KMS-11 (cell line): ENCODE measurements around the gene GPC4.

Experiments
- H2AFZ ChIP-seq: fragments of 200-600 bp; sonication (generic); 2 replicates; pipeline ENCODE4 v1.6.1; 2016; ENCODE audit warnings: antibody characterized with exemption, mixed run types, low read depth
- H3K27ac ChIP-seq: fragments of 200-600 bp; sonication (generic); 2 replicates; pipeline ENCODE4 v1.6.1; 2016; ENCODE audit warnings: mild to moderate bottlenecking, mixed run types
- H3K27me3 ChIP-seq: fragments of 200-600 bp; sonication (generic); 2 replicates; pipeline ENCODE4 v1.6.1; 2017; ENCODE audit warnings: mild to moderate bottlenecking, low read depth, mixed run types, moderate library complexity; ENCODE audit not compliant: insufficient read depth
- H3K36me3 ChIP-seq: fragments of 200-600 bp; sonication (generic); 2 replicates; pipeline ENCODE4 v1.6.1; 2017; ENCODE audit warnings: mild to moderate bottlenecking, mixed run types; ENCODE audit not compliant: insufficient read depth
- H3K4me1 ChIP-seq: fragments of 200-600 bp; sonication (generic); 2 replicates; pipeline ENCODE4 v1.6.1; 2016; ENCODE audit warnings: mild to moderate bottlenecking, low read depth, mixed run types; ENCODE audit not compliant: poor library complexity, severe bottlenecking
- H3K4me2 ChIP-seq: fragments of 200-600 bp; sonication (generic); 2 replicates; pipeline ENCODE4 v1.7.0; 2016; ENCODE audit warnings: mild to moderate bottlenecking, mixed run types
- H3K4me3 ChIP-seq: fragments of 200-600 bp; sonication (generic); IDR thresholded peaks from 2 replicates; pipeline ENCODE4 v1.6.1; 2017; ENCODE audit warnings: low read depth, low read length, mixed read lengths; ENCODE audit not compliant: insufficient read depth
- H3K79me2 ChIP-seq: fragments of 200-600 bp; sonication (generic); 2 replicates; pipeline ENCODE4 v1.6.1; 2016; ENCODE audit warnings: low read depth, mixed run types; ENCODE audit not compliant: insufficient read depth
- H3K9ac ChIP-seq: fragments of 200-600 bp; sonication (generic); 2 replicates; pipeline ENCODE4 v1.6.1; 2016; ENCODE audit warnings: mild to moderate bottlenecking, mixed run types
- H4K20me1 ChIP-seq: fragments of 200-600 bp; sonication (generic); 2 replicates; pipeline ENCODE4 v1.6.1; 2016; ENCODE audit warnings: mild to moderate bottlenecking, mixed run types; ENCODE audit not compliant: insufficient read depth
- CTCF ChIP-seq: fragments of 200-600 bp; sonication (generic); conservative IDR thresholded peaks from 2 replicates; pipeline ENCODE4 v1.6.1; 2017; ENCODE audit warnings: low read depth, mild to moderate bottlenecking, antibody characterized with exemption, low read length, moderate library complexity, mixed read lengths

Gene GPC4

DNA sequence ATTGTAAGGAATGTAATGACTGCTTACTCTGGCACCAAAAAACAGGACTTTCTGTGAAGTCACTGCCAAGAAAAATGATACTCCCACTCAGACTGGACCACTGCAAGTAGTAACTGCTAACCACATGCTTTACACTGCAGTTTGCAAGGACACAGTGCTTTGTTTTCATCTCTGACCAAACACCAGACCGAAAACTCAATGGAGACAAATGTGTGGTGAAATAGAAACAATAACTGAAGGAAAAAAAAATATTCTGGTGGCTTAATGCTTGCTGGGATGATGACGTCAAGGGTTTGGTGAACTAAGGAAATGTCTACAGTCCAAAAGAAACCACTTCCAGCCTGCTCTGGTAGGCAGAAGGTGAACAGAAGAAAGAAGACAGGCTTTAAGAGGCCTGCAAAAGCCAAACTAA, 13.2 kb downstream of the GPC4 start:
- Histone ChIP-seq H3K4me2 (peak overlapping the region; percentile 26; the same call in 1 of the 2 replicates), H4K20me1 (no peaks in the 10 kb centered on the region)

DNA sequence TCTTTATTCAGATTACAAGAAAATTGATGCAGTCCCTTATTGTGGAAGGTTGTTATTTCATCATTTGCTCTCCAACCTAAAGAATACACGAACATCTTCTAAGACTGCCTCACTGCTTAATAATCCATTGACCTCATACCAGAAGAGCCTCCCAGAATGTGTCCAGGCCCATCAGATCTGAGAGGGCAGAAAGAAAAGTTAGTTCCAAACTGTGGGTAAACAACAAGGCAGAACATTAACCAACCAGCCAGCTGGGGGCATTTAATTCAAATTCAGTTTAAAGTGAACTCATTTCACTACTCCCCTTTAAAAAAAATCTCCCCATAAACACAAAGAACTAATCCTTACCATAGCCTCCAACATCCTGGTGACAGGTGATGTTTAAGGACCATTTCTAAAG, 13.8 kb downstream of the GPC4 start:
- peak overlapping the region; percentile 26; the same call in 1 of the 2 replicates for H3K4me2 ChIP-seq
- no peaks in the 10 kb centered on the region for H4K20me1 ChIP-seq
- H3K79me2 ChIP-seq = no peaks in the 10 kb centered on the region
- no peak overlapping the region for H3K9ac ChIP-seq
- H3K4me3 ChIP-seq = no peak overlapping the region
- no peaks in the 10 kb centered on the region for H3K36me3 ChIP-seq
- H3K4me1 ChIP-seq = peaks cover 15% of the 10 kb centered on the region
- no peak overlapping the region for H2AFZ ChIP-seq
- peak overlapping the region; percentile 47; the same call in 1 of the 2 replicates for H3K27ac ChIP-seq
- no peaks in the 10 kb centered on the region for H3K27me3 ChIP-seq
- TF ChIP-seq CTCF = no peak

More for the DNA sequence above, 13.2 kb downstream of the GPC4 start:
- Histone ChIP-seq H3K4me3 (no peak overlapping the region), H3K9ac (no peak overlapping the region; the same call in 1 of the 2 replicates), H3K79me2 (no peaks in the 10 kb centered on the region), H3K27ac (peak overlapping the region; percentile 47; the same call in 1 of the 2 replicates), H3K4me1 (peaks cover 15% of the 10 kb centered on the region), H2AFZ (no peak overlapping the region; the same call in 1 of the 2 replicates), H3K27me3 (no peaks in the 10 kb centered on the region), H3K36me3 (no peaks in the 10 kb centered on the region)
- TF ChIP-seq CTCF = no peak

GRCh38 chrX:133399411-133399810, 15.9 kb downstream of the GPC4 start:
- Histone ChIP-seq H2AFZ (no peak overlapping the region), H3K36me3 (no peaks in the 10 kb centered on the region), H3K4me2 (no peak overlapping the region), H3K79me2 (no peaks in the 10 kb centered on the region), H3K9ac (no peak overlapping the region), H3K4me3 (no peak overlapping the region), H3K27me3 (no peaks in the 10 kb centered on the region), H3K27ac (no peak overlapping the region), H3K4me1 (peaks cover 15% of the 10 kb centered on the region), H4K20me1 (no peaks in the 10 kb centered on the region)
- no peak for TF ChIP-seq CTCF

DNA sequence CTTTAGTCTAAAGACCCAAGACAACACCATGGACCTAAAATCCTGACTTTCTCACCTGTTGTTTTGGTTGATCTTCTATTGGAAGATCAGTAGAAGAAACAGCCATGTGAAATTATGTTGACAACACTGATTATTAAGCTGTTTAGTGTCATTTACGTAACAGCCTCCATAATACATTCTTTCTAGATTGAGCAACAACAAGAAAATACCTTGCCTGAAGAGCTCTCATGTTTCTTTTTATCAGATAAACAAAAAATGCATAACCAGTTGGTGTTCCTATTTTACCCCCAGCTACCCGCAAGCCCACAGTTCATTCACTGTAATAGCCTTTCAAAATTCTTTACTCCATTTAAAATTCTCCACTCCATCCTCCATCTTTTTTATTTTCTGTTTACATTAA, 20.5 kb downstream of the GPC4 start:
- no peaks in the 10 kb centered on the region for H3K27me3 ChIP-seq
- no peaks in the 10 kb centered on the region for H3K4me1 ChIP-seq
- no peak overlapping the region for H3K9ac ChIP-seq
- no peak overlapping the region for H3K4me2 ChIP-seq
- no peak overlapping the region for H3K4me3 ChIP-seq
- no peak for TF ChIP-seq CTCF
- no peak overlapping the region for H3K27ac ChIP-seq
- H4K20me1 ChIP-seq = no peaks in the 10 kb centered on the region
- H3K36me3 ChIP-seq = no peaks in the 10 kb centered on the region
- no peaks in the 10 kb centered on the region for H3K79me2 ChIP-seq
- H2AFZ ChIP-seq = no peak overlapping the region

GRCh38 chrX:133392671-133393070, 22.6 kb downstream of the GPC4 start:
- H3K27ac ChIP-seq = no peak overlapping the region

More at GRCh38 chrX:133392671-133393070, 22.6 kb downstream of the GPC4 start:
- Histone ChIP-seq H2AFZ (no peak overlapping the region), H3K9ac (no peak overlapping the region), H3K36me3 (no peaks in the 10 kb centered on the region), H3K79me2 (no peaks in the 10 kb centered on the region), H4K20me1 (no peaks in the 10 kb centered on the region), H3K27me3 (no peaks in the 10 kb centered on the region), H3K4me2 (no peak overlapping the region), H3K4me3 (no peak overlapping the region), H3K4me1 (no peaks in the 10 kb centered on the region)
- no peak for TF ChIP-seq CTCF
